Caco-2 (cell line): Measurements from ENCODE around the gene SEC14L1. TPM values are rescaled to one million over a fixed set of nuclear protein-coding genes. Genes with fewer than 3 reads are reported as not detected.

Source experiments
- BruUV-seq: library from RNA; stranded (reverse); fragments of 400-500 nt; replicated peaks from 2 replicates; lab custom pipeline; 2021; lab: Mats Ljungman, UMichigan
- CTCF ChIA-PET: fragments of 300-600 bp; sonication (Branson Sonifier 250); formaldehyde crosslinking; loops from one replicate; lab custom pipeline; 2022; ENCODE audit warnings: antibody characterized with exemption; lab: Charles Lee
- POLR2A ChIA-PET: fragments of 300-600 bp; sonication (Branson Sonifier 250); formaldehyde crosslinking; loops from one replicate; lab custom pipeline; 2022; ENCODE audit warnings: antibody characterized with exemption; lab: Charles Lee
- DNase-seq, 2 experiments: peaks; one replicate each; pipeline versions ENCODE4 v3.0.0 to v3.0.0-alpha.2; 2020 to 2022
- H3K27me3 ChIP-seq: replicated peaks from 2 replicates; pipeline ENCODE4 v1.6.0; 2011; ENCODE audit warnings: low read length; ENCODE audit not compliant: control insufficient read depth, insufficient read depth
- H3K36me3 ChIP-seq: 2 replicates; pipeline ENCODE4 v1.5.1; 2011; ENCODE audit warnings: low read length; ENCODE audit not compliant: control insufficient read depth, insufficient read depth
- H3K4me1 ChIP-seq: fragments of 250-450 bp; sonication (Bioruptor Pico); 2 replicates; pipeline ENCODE4 v1.5.1; 2020; ENCODE audit warnings: mild to moderate bottlenecking
- H3K4me3 ChIP-seq: 2 replicates; pipeline ENCODE4 v1.5.1; 2011; ENCODE audit warnings: low read depth, mild to moderate bottlenecking, control low read depth, low read length
- H3K9me3 ChIP-seq: fragments of 250-450 bp; sonication (Bioruptor Pico); 2 replicates; pipeline ENCODE4 v1.5.1; 2020; ENCODE audit warnings: mild to moderate bottlenecking, moderate library complexity
- H3K27ac Mint-ChIP-seq: one replicate; pipeline ENCODE4 v1.8.0; 2022; ENCODE audit warnings: mixed read lengths; ENCODE audit not compliant: unreplicated experiment
- H3K27me3 Mint-ChIP-seq: one replicate; pipeline ENCODE4 v1.8.0; 2022; ENCODE audit warnings: mixed read lengths; ENCODE audit not compliant: insufficient read depth, unreplicated experiment
- H3K36me3 Mint-ChIP-seq: one replicate; pipeline ENCODE4 v1.8.0; 2022; ENCODE audit warnings: mild to moderate bottlenecking, mixed read lengths; ENCODE audit not compliant: insufficient read depth, unreplicated experiment
- H3K4me1 Mint-ChIP-seq: one replicate; pipeline ENCODE4 v1.8.0; 2022; ENCODE audit warnings: low read depth, mixed read lengths; ENCODE audit not compliant: unreplicated experiment
- H3K4me3 Mint-ChIP-seq: one replicate; pipeline ENCODE4 v1.8.0; 2022; ENCODE audit warnings: mild to moderate bottlenecking, moderate library complexity, mixed read lengths; ENCODE audit not compliant: unreplicated experiment
- H3K9me3 Mint-ChIP-seq: one replicate; pipeline ENCODE4 v1.8.0; 2022; ENCODE audit warnings: mixed read lengths; ENCODE audit not compliant: unreplicated experiment
- intact Hi-C: fragments of 100-400 bp; cut with micrococcal nuclease; formaldehyde crosslinking; loops from one replicate; pipeline ENCODE4 v1.10.0; 2022; ENCODE audit not compliant: unreplicated experiment
- total RNA-seq: library from RNA; stranded (reverse); gene quantifications from 2 replicates; pipeline ENCODE4 v1.2.3, GENCODE V29; 2022
- TF ChIP-seq, protein P1 (sequence below), 2 experiments: fragments of 200-600 bp in 1 of 2; IDR thresholded peaks; 1 replicate in 1 of 2; 2 replicates in 1 of 2; pipeline versions ENCODE4 v1.5.1 to v1.8.0; 2011 to 2022; ENCODE audit warnings: antibody characterized with exemption in 1 of 2, control low read depth in 1 of 2, inconsistent platforms in 1 of 2, low read depth in 1 of 2, low read length in 1 of 2, mild to moderate bottlenecking in 1 of 2, moderate library complexity in 1 of 2; ENCODE audit not compliant: insufficient read depth in 1 of 2, severe bottlenecking in 1 of 2, unreplicated experiment in 1 of 2

Gene SEC14L1
- total RNA-seq, 1 experiment from 2014 or later, result 92.0 TPM

DNA sequence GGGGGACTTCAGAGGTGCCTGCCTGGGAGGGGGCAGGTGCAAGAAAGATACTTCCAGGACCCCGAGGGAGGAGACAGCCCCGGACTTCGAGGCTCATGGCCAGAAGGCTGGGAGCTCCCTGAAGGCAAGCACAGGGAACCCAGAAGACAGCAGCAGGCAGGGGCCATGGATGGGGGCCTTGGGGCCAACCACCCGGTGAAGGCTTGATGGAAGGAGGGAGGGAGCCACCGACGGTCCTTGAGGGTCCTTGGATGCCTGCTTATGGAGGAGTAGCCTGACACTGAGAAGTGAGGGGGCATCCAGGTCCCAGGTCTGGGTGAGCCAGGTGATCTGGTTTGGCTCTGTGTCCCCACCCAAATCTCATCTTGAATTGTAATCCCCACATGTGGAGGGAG is 89.7 kb downstream of the SEC14L1 start:
- Histone ChIP-seq H3K36me3 (no peaks in the 10 kb centered on the region), H3K27me3 (no peaks in the 10 kb centered on the region), H3K9me3 (no peaks in the 10 kb centered on the region), H3K4me1 (peaks cover 28% of the 10 kb centered on the region; the same call in 1 of the 2 replicates), H3K4me3 (no peak overlapping the region)
- Mint-ChIP-seq H3K36me3 (no peaks in the 10 kb centered on the region), H3K4me3 (no peak overlapping the region), H3K4me1 (peaks cover 29% of the 10 kb centered on the region), H3K9me3 (no peaks in the 10 kb centered on the region), H3K27me3 (no peaks in the 10 kb centered on the region), H3K27ac (no peak overlapping the region)
- intact Hi-C loops, result no loop called here
- ChIA-PET POLR2A (no interaction called here), CTCF (no interaction called here)
- BruUV-seq, result no TSS peak
- TF ChIP-seq, protein P1, sequence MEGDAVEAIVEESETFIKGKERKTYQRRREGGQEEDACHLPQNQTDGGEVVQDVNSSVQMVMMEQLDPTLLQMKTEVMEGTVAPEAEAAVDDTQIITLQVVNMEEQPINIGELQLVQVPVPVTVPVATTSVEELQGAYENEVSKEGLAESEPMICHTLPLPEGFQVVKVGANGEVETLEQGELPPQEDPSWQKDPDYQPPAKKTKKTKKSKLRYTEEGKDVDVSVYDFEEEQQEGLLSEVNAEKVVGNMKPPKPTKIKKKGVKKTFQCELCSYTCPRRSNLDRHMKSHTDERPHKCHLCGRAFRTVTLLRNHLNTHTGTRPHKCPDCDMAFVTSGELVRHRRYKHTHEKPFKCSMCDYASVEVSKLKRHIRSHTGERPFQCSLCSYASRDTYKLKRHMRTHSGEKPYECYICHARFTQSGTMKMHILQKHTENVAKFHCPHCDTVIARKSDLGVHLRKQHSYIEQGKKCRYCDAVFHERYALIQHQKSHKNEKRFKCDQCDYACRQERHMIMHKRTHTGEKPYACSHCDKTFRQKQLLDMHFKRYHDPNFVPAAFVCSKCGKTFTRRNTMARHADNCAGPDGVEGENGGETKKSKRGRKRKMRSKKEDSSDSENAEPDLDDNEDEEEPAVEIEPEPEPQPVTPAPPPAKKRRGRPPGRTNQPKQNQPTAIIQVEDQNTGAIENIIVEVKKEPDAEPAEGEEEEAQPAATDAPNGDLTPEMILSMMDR (IDR thresholded peaks at IDR 0.05; ENCODE audit: insufficient read depth in 1 of 2, low read depth in 1 of 2, low read length in 1 of 2, severe bottlenecking in 1 of 2, unreplicated experiment in 1 of 2), result no peak
- no peak for DNase-seq

DNA sequence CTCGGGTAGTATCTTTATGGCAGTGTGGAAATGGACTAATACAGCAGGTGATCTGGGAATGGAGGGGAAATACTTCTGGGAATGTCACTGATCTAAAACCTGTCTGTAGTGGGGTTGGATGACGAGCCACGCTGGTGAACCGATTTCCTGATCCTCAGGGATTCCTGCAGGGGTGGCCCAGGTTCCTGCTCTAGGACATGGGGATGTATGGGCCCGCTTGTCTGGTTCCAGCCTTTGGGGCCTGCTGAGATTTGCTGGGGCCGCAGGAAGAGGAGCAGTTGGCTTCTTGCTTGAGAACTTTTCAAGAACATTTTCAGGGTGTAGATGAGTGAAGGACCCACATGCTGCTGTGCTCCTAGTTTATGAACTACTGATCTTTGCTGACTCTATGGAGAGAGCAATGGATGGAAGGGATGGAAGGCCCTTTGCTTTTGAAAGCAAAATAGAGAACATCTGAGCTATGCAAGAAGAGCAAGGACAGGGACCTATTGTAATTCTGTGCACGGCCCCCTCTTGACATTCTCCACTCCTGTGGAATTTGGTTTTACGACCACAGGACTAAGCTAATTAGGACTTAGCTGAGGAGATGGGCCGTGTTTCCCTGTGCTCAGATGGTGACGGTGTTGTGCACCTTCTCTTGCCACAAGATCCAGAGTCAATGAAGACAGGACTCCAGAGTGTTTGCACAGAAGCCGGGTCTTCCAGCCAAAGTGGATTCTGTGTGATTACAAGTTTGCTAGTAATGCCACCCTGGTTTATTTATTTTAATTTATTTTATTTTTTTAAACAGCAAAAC is 90.5 kb downstream of the SEC14L1 start:
- H3K9me3 ChIP-seq, result no peaks in the 10 kb centered on the region
- no TSS peak for BruUV-seq
- POLR2A ChIA-PET, result no interaction called here
- DNase-seq, result no peak
- H3K36me3 Mint-ChIP-seq, result peaks cover under 1% of the 10 kb centered on the region
- H3K27me3 ChIP-seq, result no peaks in the 10 kb centered on the region
- TF ChIP-seq, protein P1 (IDR thresholded peaks at IDR 0.05; ENCODE audit: insufficient read depth in 1 of 2, low read depth in 1 of 2, low read length in 1 of 2, severe bottlenecking in 1 of 2, unreplicated experiment in 1 of 2), result no peak
- H3K4me1 ChIP-seq, result peaks cover 28% of the 10 kb centered on the region; the same call in 1 of the 2 replicates
- peaks cover 29% of the 10 kb centered on the region for H3K4me1 Mint-ChIP-seq
- no peak overlapping the region for H3K4me3 ChIP-seq
- H3K4me3 Mint-ChIP-seq, result no peak overlapping the region
- no peaks in the 10 kb centered on the region for H3K36me3 ChIP-seq
- CTCF ChIA-PET, result interaction anchor here (0.5 kb wide), 1 partner anchor 69 kb away, joined by 10 read pairs; no protein-coding TSS in a partner anchor
- H3K27ac Mint-ChIP-seq, result no peak overlapping the region
- H3K9me3 Mint-ChIP-seq, result no peaks in the 10 kb centered on the region
- H3K27me3 Mint-ChIP-seq, result no peaks in the 10 kb centered on the region
- intact Hi-C loops, result no loop called here

DNA sequence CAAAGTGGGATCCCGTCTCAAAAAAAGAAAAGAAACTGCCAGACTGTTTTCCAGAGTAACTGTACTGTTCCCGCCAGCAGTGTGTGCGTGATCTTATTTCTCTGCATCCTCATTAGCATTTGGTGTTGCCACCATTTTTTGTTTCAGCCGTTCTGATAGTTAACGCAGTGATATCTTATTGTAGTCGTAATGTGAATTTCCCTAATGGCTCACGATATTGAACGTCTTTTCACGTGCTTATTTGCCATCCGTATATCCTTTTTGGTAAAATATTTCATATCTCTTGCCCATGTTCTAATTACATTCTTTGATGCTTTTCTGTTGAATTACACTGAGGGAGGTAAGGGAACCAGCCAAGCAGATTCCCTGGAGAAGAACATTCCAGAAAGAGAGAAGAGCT is 92.4 kb downstream of the SEC14L1 start:
- BruUV-seq, result no TSS peak
- peak overlapping the region; percentile 87 for H3K27ac Mint-ChIP-seq

More for the DNA sequence above, 92.4 kb downstream of the SEC14L1 start:
- POLR2A ChIA-PET, result no interaction called here
- H3K4me1 ChIP-seq, result peaks cover 22% of the 10 kb centered on the region; the same call in 1 of the 2 replicates
- Mint-ChIP-seq H3K4me1 (peaks cover 24% of the 10 kb centered on the region), H3K36me3 (peaks cover 6% of the 10 kb centered on the region), H3K9me3 (no peaks in the 10 kb centered on the region), H3K4me3 (no peak overlapping the region), H3K27me3 (no peaks in the 10 kb centered on the region)
- no peak overlapping the region for H3K4me3 ChIP-seq
- no peaks in the 10 kb centered on the region for H3K27me3 ChIP-seq
- TF ChIP-seq, protein P1 (IDR thresholded peaks at IDR 0.05; ENCODE audit: insufficient read depth in 1 of 2, low read depth in 1 of 2, low read length in 1 of 2, severe bottlenecking in 1 of 2, unreplicated experiment in 1 of 2), result no peak
- no peak for DNase-seq
- CTCF ChIA-PET, result no interaction called here
- no peaks in the 10 kb centered on the region for H3K9me3 ChIP-seq
- H3K36me3 ChIP-seq, result no peaks in the 10 kb centered on the region
- intact Hi-C loops, result no loop called here
